HFF-Myc (cell line): ENCODE data around the gene SPRED1.

ENCODE experiments used
- DNase-seq: peaks from one replicate; pipeline ENCODE4 v3.0.0-alpha.2; 2011; ENCODE audit warnings: low read depth; ENCODE audit errors: extremely low read depth
- H3K4me3 ChIP-seq: replicated peaks from 2 replicates; pipeline ENCODE4 v1.5.1; 2011; ENCODE audit warnings: low read depth, mild to moderate bottlenecking, control low read depth, low read length
- TF ChIP-seq, protein P1 (sequence below): IDR thresholded peaks from 2 replicates; pipeline ENCODE4 v1.5.1; 2012; ENCODE audit warnings: mild to moderate bottlenecking, low read depth, low read length, control low read depth; ENCODE audit errors: missing control alignments

SPRED1 gene

DNA sequence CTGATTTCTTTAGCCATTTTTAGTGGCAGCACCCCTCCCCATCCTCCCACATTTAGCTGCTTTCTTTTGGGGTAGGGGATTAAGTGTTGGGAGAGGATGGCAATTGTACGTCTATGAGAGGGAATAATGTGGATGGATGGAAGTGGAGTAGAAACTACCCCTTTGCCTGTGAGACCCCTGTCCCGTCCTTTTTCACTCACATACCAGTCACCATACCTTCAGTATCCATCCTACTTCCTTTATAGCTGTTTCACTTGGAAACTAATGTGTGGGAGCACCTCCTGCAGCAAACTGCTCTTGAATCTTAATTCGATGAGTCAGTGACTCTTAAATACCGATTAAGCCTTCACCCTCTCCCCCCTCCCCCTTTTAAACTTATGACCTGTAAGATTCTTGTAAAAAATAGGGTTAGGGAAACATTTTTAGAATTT is 730 bp downstream of the SPRED1 start:
- peak; percentile 60 for DNase-seq
- TF ChIP-seq, protein P1, sequence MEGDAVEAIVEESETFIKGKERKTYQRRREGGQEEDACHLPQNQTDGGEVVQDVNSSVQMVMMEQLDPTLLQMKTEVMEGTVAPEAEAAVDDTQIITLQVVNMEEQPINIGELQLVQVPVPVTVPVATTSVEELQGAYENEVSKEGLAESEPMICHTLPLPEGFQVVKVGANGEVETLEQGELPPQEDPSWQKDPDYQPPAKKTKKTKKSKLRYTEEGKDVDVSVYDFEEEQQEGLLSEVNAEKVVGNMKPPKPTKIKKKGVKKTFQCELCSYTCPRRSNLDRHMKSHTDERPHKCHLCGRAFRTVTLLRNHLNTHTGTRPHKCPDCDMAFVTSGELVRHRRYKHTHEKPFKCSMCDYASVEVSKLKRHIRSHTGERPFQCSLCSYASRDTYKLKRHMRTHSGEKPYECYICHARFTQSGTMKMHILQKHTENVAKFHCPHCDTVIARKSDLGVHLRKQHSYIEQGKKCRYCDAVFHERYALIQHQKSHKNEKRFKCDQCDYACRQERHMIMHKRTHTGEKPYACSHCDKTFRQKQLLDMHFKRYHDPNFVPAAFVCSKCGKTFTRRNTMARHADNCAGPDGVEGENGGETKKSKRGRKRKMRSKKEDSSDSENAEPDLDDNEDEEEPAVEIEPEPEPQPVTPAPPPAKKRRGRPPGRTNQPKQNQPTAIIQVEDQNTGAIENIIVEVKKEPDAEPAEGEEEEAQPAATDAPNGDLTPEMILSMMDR = no peak
- peak overlapping the region; percentile 93 for H3K4me3 ChIP-seq

- H3K4me3 ChIP-seq = peak overlapping the region; percentile 93
- TF ChIP-seq, protein P1 = no peak
- no peak for DNase-seq
Measured at GRCh38 chr15:38254051-38254883, 1.6 kb downstream of the SPRED1 start.

- no peak for DNase-seq
- peak overlapping the region; percentile 93 for H3K4me3 ChIP-seq
- TF ChIP-seq, protein P1 = no peak
Measured at GRCh38 chr15:38255690-38256089, 3.1 kb downstream of the SPRED1 start.

DNA sequence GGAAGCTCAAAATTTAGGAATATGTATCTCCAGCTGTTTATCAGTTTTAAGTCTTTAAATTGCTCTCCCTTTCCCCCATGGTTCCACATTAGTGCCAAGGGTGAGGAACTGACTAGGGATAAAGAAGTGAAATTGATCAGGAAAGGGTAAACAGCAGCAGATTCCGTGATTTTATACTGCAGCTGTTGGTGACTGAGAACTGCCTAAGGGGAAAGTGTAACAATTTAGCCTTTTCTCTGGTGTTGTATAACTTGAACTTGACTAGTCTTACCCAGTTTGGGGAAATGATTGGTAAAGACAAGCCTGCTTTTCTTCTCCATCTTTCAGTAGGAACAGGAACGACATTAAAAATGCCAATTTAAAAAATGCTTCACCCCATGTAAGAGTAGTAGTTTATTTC is 5.0 kb downstream of the SPRED1 start:
- peak overlapping the region; percentile 93 for H3K4me3 ChIP-seq
- no peak for DNase-seq
- TF ChIP-seq, protein P1 = no peak

DNA sequence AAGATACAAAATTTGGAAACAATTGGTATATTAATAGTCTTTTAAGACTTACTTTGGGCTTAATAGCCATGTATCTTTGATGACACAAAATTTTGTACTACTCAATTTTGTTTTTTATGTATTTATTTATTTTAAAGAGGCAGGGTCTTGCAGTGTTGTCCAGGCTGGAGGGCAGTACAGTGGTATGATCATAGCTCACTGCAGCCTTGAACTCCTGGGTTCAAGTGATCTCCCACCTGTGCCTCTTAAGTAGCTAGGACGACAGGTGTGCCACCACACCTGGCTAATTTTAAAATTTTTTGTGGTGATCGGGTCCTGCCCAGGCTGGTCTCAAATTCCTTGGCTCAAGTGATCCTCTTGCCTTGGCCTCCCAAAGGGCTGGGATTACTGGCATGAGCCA is 6.5 kb downstream of the SPRED1 start:
- TF ChIP-seq, protein P1 = no peak
- DNase-seq = no peak
- no peak overlapping the region for H3K4me3 ChIP-seq

DNA sequence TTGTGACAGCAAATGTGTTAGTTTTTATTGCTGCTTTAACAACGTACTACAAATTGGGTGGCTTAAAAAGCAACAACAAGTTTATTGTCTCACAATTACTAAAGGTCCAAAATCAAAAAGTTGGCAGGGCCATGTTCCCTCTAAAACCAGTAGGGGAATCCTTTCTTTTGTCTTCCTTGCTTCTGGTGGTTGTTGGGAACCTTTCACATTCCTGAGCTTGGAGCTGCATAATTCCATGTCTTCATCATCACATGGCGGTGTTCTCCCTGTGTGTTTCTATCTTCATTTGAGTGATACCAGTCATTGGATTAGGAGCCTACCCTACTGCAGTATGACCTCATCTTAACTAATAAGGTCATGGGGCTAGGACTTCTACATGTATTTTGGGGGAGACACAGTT is 7.4 kb downstream of the SPRED1 start:
- DNase-seq = no peak
- TF ChIP-seq, protein P1 = peak; percentile 4
- H3K4me3 ChIP-seq = no peak overlapping the region

DNA sequence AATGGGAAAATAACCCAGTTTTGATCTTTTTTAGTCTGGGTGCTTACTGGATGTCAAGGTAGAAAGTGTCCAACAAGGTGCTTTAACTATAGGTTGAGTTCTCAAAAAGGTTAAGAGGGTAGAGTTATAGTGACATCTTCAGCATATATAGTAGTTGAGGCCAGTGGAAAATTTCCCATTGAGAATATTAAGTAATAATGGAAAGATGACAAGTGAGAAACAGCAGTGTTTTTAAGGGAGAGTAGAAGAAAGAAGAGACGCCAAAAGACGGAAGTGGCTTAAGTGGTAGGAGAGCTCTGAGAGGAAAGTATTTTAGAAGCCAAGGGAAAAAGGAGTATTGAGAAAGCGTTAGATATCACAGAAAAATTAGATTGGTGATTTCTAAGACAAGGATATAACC is 10.6 kb downstream of the SPRED1 start:
- TF ChIP-seq, protein P1 = no peak
- no peak overlapping the region for H3K4me3 ChIP-seq
- no peak for DNase-seq
